GM18873 (cell line): ENCODE measurements around the gene PTPN21.

Experiments
- ATAC-seq: cut with Tn5 transposase; IDR thresholded peaks from one replicate; pipeline ENCODE4 v1.9.1; 2021; ENCODE audit warnings: mild to moderate bottlenecking, moderate library complexity, moderate number of reproducible peaks; ENCODE audit not compliant: unreplicated experiment, low FRiP score

Gene PTPN21

DNA sequence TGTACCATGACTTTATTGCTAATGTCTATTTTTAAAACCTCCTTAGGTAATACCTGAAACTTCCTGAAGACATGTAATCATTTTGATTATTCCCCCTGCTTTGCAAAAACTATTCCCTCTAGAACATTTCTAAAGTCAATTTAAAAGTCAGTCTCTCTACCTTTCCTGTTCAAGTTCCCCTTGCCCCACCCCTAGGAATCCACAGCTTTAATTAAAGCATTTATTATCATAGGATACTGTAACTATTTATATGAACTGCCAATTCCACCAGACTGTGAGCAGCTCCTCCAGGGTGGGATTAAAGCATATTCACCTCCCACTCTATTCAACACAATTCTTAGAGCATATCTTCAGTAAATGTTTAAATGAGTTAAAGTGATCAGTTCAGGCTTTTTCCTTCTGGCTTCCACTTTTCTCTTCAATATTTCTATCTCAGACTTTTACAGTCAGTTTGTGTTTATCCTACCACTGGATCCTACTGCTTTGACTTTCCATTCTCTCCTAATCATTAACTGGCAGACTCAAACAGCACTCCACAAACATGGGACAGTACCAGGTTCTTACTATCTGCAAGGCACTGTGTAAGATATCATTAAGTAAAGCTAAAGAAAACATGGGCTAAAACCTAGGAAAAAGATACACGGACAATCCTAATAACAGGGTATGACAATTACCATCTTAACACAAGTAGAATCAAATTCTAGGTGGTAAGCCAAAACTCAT lies 39.1 kb downstream of the PTPN21 start:
- no peak for ATAC-seq

DNA sequence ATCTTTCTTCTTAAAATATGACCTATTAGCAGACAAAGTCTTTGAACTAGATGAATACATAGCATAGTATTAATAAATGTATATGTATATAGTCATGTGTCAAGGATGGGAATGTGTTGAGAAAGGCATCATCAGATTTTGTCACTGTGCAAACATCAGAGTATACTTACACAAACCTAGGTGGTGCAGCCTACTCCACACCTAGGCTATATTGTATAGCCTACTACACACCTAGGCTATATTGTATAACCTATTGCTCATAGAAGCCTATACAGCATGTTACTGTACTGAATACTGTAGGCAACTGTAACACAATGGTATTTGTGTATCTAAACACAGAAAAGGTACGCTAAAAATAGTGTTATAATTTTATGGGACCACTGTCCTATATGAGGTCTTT lies 47.6 kb downstream of the PTPN21 start:
- no peak for ATAC-seq

DNA sequence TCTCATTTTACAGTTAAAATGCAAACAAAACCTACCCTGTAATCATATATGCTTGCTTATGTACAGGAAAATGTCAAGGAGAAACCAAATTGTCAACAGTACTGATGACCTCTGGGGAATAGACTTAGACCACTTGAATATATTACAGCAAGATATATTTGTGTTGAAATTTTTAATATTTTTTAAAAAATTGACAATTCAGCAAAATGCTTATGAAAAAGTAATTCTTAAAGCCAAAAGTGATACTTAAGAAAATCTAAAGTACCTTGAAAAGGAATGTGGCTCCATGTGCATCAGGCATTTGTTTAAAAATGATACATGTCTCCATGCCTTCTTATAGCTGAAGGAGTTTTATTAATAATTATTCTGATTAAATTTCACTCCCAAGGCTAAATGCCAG lies 49.2 kb downstream of the PTPN21 start:
- no peak for ATAC-seq

DNA sequence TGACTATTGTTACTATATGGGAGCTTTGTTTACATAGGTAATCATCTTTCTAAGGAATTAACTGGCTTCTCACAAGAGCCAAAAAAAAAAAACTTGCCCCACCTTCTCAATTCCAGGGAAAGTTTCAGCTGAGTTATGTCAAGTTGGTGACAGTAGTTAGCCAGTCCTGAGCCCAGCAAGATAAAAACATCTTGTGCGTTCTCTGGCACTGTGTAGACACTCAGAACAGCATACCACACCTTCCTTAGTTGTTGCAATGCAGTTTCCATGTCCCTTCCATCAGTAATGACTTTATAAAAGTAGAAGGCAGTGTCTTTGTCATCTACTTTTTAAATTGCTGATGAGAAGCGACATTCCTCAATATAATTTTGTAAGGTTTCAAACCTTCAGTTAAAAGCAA lies 50.2 kb downstream of the PTPN21 start:
- no peak for ATAC-seq

DNA sequence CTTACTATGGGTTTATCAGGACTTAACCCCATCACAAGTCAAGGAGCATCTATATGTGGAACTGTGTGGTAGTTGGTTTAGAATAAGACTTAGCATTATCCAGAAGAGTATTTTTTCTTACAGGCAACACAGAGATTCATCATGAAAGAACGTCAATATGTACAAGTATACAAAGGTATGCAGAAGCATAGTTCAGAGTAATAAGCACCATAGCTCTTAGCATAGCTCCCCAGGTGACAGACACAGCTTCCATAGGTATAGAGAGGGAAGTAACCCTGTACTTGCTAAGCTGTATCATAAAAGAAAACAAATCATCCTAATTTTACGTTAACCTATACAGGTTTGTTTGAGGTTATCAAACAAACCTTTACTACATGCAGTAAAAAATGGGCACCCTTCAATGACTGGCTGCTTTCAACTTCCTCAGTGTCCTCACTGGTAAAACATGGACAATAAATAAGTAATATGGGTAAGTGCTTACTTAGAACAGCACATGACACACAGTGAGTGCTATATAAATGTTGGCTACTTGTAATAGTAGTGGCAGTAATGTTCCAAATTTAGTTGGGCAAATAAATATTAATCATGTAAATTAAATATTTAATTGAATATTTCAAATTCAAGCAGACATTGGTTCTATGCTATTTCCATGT lies 50.9 kb downstream of the PTPN21 start:
- ATAC-seq: no peak

DNA sequence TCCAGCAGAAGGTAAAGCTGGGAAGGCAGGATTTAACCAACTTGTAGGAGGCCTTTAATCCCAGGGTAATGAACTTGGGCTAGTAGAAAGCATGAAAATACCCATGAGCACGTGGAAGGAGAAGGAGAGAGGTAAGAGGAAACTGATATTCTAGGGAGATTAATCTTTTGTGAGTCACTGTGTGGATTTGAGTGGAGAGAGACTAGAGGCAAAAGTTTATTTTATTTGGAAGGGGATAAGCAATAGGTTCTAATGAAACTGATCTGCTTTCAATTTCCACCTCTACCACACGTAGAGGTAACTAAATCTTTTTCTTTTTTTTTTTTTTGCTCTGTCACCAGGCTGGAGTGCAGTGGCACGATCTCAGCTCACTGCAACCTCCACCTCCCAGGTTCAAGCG lies 52.1 kb downstream of the PTPN21 start:
- ATAC-seq: no peak

DNA sequence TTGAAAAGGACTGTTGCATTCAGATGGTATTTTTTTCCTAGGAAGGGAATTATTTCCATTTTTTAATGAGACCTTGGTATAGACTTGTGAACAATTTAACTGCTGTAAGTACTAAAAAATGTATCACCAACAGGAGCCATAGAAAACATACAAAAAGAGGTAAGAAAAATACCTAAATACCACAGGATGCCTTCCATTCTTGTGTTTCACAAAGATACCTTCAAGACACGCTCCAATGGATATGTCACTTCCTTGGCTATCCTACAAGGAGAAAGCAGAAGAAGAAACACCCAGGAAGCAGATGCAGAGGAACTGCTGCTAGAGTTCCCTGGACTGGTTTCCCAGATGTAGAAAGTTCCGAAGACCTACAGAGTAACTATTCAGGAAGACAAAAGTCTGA lies 54.2 kb downstream of the PTPN21 start:
- no peak for ATAC-seq

DNA sequence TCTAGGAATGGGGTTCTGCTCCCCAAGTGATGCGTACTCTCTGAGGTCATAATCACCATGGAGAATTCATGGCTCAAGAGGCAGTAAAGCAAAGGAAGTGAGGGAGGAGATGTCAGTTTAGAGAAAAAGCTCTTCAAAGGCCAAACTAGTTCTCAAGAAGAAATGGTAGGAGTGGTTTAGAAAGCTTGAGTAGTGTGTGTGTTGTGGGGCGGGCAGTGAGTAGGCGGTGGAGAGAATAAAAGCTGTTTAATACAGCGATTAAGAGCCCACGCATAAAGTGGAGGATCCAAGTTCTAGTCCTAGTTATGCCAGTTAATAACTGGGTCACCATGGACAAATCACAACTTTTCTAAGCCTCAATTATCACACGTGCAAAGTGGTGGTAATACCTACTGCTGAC lies 55.6 kb downstream of the PTPN21 start:
- ATAC-seq: no peak

DNA sequence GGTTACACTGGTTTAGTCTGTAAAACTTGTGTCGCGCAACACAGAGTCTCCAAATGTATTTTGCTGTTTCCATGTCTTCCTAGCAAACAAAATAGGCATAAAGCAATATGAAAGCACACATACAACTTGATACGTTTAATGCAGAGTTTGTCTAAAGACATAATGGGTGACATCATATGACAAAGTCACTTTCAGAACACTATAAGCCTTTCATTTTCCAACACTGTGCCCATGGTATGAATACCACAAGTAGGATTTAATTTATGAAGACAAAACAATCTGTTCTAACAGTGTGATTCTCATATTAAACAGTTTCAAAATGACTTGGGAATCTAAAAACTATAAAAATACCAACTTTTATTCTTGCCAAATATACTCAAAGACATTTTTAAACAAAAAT lies 58.4 kb downstream of the PTPN21 start:
- ATAC-seq: no peak

DNA sequence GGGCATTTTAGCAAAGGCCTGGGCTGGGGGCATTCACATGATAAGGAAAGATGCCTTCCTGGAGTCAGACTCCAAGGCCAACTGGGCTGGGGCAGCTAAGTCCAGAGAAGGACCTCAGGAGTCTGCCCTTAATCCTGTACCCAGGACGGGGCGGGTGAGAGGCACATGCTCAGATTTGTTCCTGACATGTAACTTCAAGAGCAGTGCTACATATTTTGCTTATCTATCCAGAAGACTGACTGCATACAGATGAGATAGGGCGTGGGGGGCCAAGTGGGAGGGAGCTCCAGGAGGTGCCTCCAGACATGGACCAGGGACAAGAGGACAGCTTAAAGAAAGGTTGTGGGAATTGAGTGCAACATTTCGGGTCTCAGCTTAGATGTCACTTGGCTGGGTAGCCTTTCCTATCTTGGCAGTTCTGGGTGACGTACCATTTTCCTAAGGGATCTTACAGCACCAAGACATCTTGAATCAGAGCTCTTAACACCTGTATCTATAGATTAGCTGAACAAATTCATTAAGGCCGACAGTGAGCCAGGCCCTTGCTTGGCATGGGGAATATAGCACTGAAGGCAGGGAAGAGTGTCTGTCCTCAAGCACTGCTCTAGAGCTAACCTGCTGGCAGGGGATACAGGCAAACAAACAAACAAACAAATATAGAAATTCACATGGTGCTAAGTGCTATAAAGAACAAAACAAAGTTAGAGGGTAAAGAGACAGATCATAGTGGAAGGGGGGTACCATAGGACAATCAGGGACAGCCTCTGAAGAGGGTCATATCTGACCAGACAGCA lies 61.2 kb downstream of the PTPN21 start:
- ATAC-seq: no peak

DNA sequence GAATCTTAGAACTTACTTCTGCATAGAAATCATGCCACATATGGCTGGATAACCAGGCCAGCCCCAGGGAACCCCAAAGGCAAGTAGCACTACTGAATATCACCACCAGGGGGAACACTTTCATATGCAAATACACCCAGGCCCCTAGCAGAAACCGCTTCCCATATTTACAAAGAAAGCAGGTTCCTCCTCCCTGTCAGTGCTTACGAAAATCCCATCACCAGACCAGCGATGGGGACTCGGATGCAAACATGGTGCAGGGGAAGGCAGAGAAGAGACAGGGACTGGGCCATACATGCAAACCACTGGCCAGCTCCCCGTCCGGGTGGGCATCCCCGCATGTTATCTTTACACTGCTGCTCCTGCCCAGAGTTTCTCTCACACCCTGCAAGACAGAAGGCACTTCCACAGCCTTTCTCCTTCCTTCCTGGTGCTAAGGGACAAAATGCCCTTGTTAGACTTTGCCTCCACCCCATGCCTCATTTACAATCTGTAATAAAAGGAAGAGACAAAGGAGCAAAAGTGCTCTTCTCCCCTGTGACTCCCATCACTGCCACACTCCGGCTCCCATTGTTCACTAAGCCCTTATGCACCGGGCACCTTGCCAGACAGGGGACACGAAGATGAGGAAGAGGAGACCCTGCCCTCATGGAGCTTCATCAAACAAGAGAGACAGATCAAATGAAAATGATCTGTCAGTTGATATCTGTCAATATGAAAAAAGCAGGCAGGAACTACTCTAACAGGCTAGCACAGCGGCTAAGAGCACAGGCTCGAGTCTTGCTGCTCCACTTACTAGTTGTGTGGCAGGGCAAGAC lies 62.3 kb downstream of the PTPN21 start:
- peak; percentile 74 for ATAC-seq

DNA sequence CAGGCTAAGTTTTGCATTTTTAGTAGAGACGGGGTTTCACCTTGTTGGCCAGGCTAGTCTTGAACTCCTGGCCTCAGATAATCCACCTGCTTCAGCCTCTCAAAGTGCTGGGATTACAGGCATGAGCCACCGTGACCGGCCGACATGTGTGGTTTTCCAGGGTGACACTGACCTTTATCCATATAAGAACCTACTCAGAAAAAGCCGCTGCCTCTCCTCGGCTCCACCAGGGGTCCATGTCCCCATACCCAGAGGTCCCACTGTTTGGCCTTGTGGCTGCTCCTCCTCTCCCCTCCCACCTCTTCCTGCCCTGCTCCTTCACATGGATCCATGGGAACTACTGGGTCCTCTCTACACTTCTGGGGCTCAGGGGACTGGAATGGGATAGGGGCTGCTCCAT lies 64.6 kb downstream of the PTPN21 start:
- ATAC-seq: no peak

DNA sequence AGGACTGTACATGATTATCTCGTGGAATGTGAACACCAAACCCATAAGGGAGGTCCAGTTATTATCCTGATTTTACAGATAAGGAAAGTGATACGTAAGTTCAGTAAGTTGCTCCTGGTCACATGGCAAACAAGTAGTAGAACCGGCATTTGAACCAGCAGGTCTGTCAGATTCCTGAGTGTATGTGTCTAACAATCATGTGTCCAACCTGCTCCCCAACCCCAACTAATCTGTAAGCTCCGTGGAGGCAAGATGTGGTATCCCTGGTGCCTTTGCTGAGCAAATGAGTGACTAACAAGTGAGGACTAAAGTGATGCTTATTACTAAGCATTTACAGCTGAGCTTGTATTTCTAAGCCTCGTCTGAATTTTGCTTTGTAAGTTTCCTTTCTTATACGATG lies 65.9 kb downstream of the PTPN21 start:
- no peak for ATAC-seq

DNA sequence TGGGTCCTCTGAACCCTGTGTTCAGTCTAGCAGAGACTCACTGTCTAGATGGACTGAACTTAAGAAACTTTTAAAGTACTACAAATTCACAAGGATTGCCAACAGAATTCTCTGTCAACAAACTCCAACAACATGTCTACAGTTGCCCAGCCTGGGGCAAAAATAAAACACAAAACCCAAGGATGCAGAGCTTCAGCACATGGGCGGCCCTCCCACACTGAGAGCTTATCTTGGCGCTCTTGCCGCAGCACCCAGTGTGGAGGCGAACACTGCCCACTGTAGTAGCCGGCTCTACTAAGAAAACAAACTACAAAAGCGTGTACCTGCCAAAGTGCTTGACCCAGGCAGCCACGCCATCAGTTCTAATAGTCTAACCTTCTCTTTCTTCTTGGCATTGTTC lies 66.7 kb downstream of the PTPN21 start:
- no peak for ATAC-seq

DNA sequence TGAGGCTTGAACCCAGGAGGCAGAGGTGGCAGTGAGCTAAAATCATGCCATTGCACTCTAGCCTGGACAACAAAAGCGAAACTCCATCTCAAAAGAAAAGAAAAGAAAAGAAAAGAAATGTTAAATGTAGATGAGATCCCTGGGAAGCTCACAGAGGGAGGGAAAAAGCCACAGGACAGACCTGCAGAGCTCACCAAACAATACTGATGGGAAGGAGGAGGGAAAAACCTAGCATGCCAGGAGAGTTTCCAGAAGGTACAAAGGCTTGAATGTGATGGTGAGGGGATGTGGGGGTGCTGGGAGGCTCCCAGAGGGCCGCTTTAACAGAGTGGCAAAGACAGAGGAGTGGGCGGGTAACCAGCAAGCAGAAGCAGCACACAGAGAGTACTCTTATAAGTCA lies 72.3 kb downstream of the PTPN21 start:
- no peak for ATAC-seq

DNA sequence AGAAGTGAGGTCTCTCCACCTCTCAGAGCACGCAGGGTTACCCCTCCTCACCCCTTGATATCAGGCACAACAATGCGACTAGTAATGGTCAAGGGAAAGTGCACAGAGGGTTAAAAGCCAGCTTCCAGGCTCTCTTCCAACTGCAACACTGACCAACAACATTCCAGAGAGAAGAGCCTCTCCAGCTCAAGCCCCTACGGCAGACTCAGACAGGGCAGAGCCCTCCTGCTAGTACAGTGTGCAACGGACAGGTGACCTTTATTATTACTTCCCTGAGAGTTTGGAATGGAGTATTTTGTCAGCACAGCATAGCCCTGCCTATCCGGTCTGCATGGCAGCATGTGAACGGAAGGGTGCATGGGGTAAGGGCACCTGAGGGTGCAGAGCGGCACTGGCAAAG lies 73.0 kb downstream of the PTPN21 start:
- ATAC-seq: no peak

DNA sequence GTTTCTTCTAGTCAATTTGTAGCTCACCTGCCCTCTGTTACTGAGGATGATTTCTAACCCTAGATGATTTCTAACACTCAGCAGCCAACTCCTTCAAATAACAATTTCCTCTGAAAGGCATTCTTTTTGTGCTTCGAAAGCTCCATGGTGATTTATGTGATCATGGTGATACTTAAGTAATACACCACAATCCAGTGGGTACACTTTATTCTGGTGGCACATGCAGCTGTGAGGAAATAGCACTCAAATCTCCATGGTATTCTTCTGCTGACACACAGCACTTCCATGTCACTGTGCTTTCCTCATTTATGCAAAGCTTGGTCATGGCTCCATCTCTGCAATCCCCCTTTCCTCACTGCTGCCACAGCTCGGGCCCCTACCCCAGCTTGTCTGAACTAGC lies 73.7 kb downstream of the PTPN21 start:
- no peak for ATAC-seq

DNA sequence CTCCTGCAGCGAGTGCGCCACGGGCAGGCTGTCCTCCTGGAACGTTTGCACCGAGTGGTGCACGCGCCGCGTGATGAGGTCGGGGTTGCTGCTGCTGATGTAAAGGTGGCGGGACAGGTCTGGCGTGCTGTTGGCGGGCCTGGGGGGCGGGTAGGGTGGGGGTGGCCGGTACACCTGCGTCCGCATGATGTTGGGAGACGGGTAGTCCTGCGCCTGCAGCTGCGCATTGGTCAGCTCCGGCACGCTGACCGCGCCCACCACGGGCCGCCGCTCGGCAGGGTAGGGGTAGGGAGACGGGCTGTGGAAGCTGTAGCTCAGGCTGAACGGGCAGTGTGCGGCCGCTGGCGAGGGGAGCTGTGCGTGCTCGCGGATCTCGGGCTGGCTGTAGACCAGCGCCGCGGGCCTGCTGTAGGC lies 75.2 kb downstream of the PTPN21 start:
- no peak for ATAC-seq

DNA sequence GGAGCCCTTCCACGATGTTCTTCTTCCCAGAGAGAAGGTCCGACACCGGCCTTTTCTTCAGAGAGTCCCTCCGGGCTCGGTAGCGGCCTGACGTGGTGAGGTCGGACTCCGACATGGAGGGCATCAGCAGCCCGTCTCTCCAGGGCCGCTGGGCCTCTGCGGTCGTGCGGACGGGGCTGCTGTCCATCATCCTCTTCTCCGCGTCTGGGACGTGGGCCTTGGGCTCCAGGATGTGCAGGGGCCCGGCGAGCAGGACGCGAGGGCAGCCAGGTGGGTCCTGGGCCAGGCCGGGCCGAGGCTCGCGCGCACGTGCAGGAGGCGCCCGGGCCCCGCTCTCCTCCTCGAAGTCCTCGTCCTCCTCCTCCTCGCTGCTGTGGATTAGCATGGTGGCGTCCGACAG lies 75.9 kb downstream of the PTPN21 start:
- ATAC-seq: no peak

DNA sequence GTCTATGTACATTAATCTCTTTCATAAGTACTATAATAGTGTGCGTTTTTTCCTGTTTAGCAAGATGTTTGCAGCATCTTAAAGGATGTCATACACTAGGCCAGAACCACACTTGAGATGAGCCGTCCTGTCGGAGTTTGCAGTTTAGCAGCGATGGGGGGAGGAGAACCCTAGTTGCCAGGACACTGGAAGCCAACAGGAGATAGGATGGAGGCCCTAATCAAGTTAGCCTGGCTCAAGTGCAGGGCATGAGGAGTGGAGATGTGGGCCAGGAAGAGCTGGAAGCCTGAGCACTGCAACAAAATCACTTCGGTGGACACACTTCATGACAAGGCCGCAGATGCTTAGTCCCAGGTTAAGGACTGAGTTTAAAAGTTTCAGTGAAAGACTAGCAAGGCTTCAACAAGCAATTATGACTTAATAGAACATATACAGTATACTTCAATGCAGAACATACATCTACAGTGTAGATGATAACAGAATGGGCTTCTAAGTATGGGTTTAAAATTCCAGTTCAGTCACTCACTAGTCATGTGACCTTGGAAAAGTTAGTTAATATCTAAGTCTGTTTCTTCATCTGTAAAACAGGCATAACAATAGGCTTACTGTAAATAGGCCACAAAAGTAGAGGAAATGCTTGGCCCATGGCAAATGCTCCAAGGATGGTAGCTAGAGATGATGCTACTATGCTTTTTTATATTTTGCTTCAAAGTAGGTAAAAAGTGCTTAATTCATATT lies 77.1 kb downstream of the PTPN21 start:
- no peak for ATAC-seq
